Esophagus mucosa (tissue), 1 donor: ENCODE results near the gene ACBD6. TPM values are rescaled to one million over a fixed set of nuclear protein-coding genes. Genes with fewer than 3 reads are reported as not detected.
"Not testable (repeated sequence)": the region's sequence is repeated elsewhere in the genome, so short reads cannot be mapped to it uniquely, and the experiment has no call there.

Experiments used
- ATAC-seq: fragments of 200-7000 bp; cut with Tn5 transposase; one replicate; pipeline ENCODE4 v1.9.1; 2020
- total RNA-seq: library from RNA; stranded (reverse); gene quantifications from one replicate; pipeline ENCODE4 v1.2.4, GENCODE V29; 2023
- donor health status: DM: yes; HTN: yes; CAD: no.

The ACBD6 gene
- total RNA-seq, 1 donor from 2014 or later: 24.2 TPM

GRCh38 chr1:180415236-180415848, 87.0 kb downstream of the ACBD6 start:
- ATAC-seq: no peak

- ATAC-seq: no peak
Measured at GRCh38 chr1:180412583-180412982, 89.8 kb downstream of the ACBD6 start.

- ATAC-seq: not testable (repeated sequence)
Measured at GRCh38 chr1:180408128-180408527, 94.2 kb downstream of the ACBD6 start.

- no peak for ATAC-seq
Measured at GRCh38 chr1:180407051-180407450, 95.3 kb downstream of the ACBD6 start.

- ATAC-seq: no peak
Measured at GRCh38 chr1:180402551-180402950, 99.8 kb downstream of the ACBD6 start.

- no peak for ATAC-seq
Measured at GRCh38 chr1:180402001-180402400, 100.4 kb downstream of the ACBD6 start.

- ATAC-seq: no peak
Measured at GRCh38 chr1:180397175-180397574, 105.2 kb downstream of the ACBD6 start.

- no peak for ATAC-seq
Measured at GRCh38 chr1:180392427-180393145, 109.8 kb downstream of the ACBD6 start.

- no peak for ATAC-seq
Measured at GRCh38 chr1:180392020-180392419, 110.4 kb downstream of the ACBD6 start.

GRCh38 chr1:180387413-180387812, 115.0 kb downstream of the ACBD6 start:
- ATAC-seq: no peak

- ATAC-seq: no peak
Measured at GRCh38 chr1:180386745-180387367, 115.5 kb downstream of the ACBD6 start.

GRCh38 chr1:180385144-180385543, 117.2 kb downstream of the ACBD6 start:
- no peak for ATAC-seq

GRCh38 chr1:180384286-180385005, 117.9 kb downstream of the ACBD6 start:
- ATAC-seq: no peak

- ATAC-seq: no peak
Measured at GRCh38 chr1:180382326-180383115, 119.9 kb downstream of the ACBD6 start.

GRCh38 chr1:180381184-180381580, 121.2 kb downstream of the ACBD6 start:
- no peak for ATAC-seq

- ATAC-seq: no peak
Measured at GRCh38 chr1:180380259-180381183, 121.9 kb downstream of the ACBD6 start.

- ATAC-seq: no peak
Measured at GRCh38 chr1:180376800-180377199, 125.6 kb downstream of the ACBD6 start.

- ATAC-seq: no peak
Measured at GRCh38 chr1:180376253-180376652, 126.1 kb downstream of the ACBD6 start.

- no peak for ATAC-seq
Measured at GRCh38 chr1:180372728-180373127, 129.6 kb downstream of the ACBD6 start.

GRCh38 chr1:180370597-180370996, 131.8 kb downstream of the ACBD6 start:
- ATAC-seq: no peak

GRCh38 chr1:180370188-180370587, 132.2 kb downstream of the ACBD6 start:
- ATAC-seq: no peak
